ENCODE measurements around the gene FRMD5.

GRCh38 chr15:44173813-44174212 lies 21.3 kb downstream of the FRMD5 start:
- TF ChIP-seq CTCF (IDR thresholded peaks at IDR 0.05; ENCODE audit: insufficient read depth, low read length, poor library complexity, severe bottlenecking) (no peak), EZH2phosphoT487 (conservative IDR thresholded peaks at IDR 0.05; ENCODE audit: low read length) (no peak)
